Endometrial microvascular endothelial cells (primary cell): ENCODE data around the gene ZNF514. TPM values are rescaled to one million over a fixed set of nuclear protein-coding genes. Genes with fewer than 3 reads are reported as not detected.
"Not testable (repeated sequence)": the region's sequence is repeated elsewhere in the genome, so short reads cannot be mapped to it uniquely, and the experiment has no call there.

Experiments
- in situ Hi-C: cut with HindIII; loops from 2 replicates; pipeline ENCODE4 v1.10.0; 2017; ENCODE audit warnings: low sequenced_read_pairs, low pct_unique_long_range_greater_than_20kb; ENCODE audit errors: inconsistent ontology term
- total RNA-seq: library from RNA; depleted of rRNA; stranded (reverse); fragments of >200 nt; gene quantifications from one replicate; pipeline ENCODE4 v1.2.3, GENCODE V29; 2015; ENCODE audit errors: inconsistent ontology term

ZNF514 gene
- total RNA-seq: 16.5 TPM

DNA sequence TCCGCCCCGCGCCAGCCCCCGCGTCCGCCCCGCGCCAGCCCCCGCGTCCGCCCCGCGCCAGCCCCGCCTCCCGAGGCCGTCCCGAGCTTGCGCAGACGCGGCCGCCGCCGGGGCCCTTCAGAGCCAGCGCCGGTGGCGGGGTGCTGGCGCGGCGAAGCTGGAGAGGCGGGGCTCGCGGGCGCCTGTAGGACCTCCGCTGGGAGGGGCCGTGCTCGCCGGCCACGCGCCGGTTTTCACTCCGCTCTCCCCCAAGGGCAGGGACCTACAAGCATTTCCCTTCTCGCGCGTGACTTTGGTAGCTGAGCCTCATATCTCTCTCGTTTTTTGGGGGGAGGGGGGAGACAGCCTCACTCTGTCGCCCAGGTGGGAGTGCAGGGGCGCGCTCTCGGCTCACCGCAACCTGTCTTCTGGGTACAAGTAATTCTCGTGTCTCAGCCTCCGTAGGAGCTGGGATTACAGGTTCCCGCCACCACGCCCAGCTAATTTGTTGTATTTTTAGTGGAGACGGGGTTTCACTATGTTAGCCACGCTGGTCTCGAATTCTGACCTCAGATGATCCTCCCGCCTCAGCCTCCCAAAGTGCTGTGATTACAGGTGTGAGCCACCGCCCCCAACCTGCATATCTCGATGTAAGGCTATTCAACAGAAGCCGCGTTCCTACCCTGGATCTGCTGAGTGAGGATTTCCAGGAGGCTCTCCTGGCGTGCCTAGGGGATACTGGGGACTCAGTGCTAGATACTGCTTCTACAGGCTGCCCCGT lies at the start of gene ZNF514:
Gene ZNF514, minus strand, starts transcription at position 159 of the 760 bp plus-strand sequence. CDS start 6,595 bp downstream, outside the sequence.
- in situ Hi-C loops: no loop called here

- in situ Hi-C loops: no loop called here
These were observed 48.5 kb upstream of the ZNF514 start for GRCh38 chr2:95208106-95208505.

DNA sequence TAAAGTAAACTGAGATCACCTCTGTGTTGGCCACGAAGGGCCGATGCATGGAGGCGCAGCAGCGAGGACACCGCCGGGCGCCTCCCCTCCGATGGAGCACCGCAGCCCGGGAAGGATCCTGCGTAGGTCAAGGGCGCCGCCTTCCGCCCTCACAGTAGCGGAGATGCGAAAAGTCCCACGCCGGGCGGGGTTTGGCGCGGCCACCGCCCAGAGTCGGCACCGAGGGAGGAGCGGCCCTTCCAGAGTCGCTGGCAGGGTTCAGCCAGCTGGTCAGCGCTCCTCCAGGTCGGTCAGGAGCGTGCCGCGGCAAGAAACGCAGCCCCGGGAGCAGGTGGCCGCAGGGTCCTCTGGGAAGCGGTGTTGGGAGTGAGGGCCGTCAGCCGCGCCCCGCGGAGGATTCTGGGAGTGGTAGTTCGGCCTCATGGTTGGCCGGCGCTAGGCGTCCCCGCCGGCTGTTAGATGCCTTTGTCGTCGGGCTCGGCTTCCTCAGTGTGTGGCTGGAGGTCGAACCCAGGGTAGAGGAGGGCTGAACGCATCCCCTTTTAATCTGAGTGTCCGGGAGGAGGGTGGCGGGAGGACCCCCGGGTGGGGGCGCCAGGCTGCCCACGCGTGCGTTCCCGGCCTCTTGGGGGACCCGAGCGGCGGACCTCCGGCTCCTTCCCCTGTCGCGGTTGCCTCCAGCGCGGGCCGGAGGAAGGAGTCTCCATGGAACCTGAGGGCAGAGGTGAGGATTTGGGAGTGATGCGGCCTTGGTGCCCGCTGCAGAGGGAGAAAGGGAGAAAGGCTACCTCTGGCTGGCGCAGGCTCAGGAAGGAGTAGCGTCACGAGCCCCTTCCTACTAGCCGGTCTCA lies 47.7 kb upstream of the ZNF514 start, which contains the start of gene ZNF892:
Gene ZNF892, plus strand, starts transcription at position 411 of the 851 bp plus-strand sequence. Its CDS starts 295 bp downstream, at position 706.
- in situ Hi-C loops: no loop called here

DNA sequence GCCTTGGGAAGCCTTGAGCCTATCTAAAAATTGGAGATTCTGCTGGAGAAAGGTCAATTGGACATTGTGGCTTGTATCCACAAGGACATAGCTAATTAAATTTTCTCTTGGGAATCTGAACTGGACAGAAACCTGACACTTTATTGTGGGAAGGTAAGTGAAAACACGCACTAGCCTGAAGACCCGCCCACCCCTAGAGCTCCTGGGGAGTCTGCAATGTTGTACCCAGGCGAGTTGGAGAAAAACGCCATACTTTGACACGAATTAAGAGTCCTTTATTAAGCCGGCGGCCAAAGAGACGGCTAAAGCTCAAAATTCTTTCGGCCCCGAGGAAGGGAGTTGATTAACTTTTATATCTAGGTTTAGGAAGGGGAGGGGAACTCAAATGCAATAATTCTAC lies 46.4 kb upstream of the ZNF514 start:
- in situ Hi-C loops: no loop called here

DNA sequence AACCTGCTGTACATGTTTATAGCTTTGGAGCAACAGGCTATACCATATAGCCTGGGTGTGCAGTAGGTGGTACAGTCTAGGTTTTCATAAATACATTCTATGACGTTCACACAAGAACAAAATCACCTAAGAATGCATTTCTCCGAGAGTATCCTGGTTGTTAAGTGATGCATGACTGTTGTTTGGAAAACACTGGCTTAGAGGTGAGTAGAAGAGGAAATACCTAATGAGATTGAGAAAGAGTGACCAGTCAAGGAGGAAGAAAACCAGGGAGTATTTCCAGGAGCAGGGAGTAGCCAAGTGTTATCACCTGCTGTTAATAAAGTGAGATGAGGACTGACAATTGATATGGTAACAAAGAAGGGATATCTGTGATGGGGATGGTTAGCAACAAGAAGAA lies 44.7 kb upstream of the ZNF514 start:
- in situ Hi-C loops: no loop called here

DNA sequence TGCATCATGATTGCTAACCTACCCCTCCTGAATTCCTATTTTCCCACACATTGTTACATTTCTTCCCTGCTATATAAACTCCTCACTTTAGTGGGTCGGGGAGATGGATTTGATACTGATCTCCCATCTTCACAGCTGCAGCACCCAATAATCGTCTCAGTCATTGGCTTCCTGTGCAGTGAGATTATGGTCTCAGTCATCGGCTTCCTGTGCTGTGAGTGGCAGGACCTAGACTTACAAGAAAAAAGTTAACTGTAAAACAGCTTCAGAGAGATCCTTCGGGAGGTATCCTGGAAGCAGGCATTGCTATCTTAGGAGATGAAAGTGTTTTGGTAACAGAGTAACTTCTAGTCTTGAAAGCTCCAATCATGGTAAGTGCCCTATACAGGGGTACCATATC lies 44.3 kb upstream of the ZNF514 start:
- in situ Hi-C loops: no loop called here

- in situ Hi-C loops: not testable (repeated sequence)
These were observed 33.3 kb upstream of the ZNF514 start for GRCh38 chr2:95192956-95193355.

DNA sequence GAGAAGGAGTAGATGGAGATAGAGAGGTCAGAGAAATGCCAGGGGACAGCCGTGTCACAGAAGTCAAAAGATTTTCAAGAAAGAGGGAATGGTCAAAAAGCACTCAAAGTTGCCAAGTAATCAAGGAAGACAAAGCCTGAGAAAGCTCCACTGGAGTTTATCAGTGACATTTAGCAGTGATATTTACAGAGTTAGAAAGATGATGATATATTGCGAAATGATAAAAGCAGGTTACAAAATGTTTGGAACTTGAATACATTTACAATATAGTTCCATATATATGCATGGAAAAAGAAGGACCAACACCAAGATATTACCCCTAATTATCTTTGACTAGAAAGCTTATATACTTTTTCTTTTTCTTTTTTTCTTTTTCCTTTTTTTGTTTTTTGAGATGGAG lies 26.3 kb upstream of the ZNF514 start:
- in situ Hi-C loops: no loop called here

DNA sequence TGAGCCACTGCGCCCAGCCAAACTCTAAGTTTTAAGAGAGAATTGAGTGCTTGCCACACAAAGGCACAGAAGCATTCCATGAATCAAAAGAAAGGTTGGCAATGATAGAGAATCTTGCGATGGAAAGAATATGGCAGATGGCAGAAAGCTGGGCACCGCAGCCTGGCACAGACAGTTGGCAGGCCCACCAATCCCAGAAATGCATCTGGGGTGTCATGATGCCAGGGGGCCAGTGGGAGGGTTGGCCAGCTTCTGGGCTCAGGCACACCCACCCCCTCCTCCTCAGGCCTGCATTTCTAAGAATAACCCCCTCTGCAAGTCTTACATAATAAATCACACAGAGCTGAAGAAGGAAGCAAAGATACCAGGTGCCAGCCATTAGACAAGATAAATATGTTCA lies 25.5 kb upstream of the ZNF514 start:
- in situ Hi-C loops: no loop called here

DNA sequence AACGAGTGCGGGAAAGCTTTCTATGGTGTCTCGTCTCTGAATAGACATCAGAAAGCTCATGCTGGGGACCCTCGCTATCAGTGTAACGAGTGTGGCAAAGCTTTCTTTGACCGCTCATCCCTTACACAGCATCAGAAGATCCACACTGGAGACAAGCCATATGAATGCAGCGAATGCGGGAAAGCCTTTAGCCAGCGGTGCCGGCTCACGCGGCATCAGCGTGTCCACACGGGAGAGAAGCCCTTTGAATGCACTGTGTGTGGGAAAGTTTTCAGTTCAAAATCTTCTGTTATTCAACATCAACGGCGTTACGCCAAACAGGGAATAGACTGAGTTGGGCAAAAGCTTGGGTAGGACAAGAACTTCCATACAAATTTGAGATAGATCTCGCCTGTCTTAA lies 22.1 kb upstream of the ZNF514 start:
- in situ Hi-C loops: no loop called here

GRCh38 chr2:95179451-95179850 lies 19.8 kb upstream of the ZNF514 start:
- in situ Hi-C loops: no loop called here

DNA sequence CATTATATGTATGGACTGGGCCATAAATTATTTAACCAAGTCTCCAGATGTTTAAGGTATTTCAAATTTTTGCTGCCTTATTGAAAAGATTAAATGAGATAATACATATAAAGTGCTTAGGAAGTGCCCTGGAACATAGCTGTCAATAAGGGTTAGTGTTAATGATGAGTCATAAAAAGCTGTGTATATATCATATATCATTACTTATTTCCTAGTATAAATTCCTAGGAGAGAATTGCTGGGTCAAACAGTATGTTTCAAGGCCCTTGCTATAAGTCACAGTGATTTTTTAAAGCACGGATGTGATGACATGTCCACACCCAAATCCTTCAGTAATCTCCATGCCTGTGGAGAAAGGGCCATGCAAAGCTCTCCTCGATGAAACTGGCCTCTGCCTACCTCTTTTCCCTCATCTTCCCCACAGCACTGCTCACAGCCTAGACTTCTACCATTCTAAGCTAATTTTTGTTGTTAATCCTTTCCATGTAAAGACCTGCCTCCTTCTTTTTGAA lies 14.4 kb upstream of the ZNF514 start:
- in situ Hi-C loops: no loop called here

DNA sequence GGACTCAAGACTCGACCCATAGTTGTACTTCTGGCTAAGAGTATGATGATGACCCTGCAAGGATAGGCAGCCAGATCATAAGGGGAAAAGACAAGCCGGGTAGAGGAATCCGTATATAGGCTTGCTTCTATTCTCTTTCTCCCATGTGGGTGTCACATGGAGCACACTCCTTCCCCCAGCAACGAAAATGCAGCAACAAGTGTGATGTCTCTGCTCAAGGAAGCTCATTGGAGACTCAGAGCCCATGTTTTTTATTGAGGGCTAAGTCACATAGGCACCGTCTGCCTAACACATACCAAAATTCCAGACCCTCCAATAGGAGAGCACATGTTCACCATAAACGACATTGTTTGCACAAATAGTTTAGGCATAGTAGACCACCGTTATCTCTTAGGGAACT lies 12.3 kb upstream of the ZNF514 start:
- in situ Hi-C loops: no loop called here

DNA sequence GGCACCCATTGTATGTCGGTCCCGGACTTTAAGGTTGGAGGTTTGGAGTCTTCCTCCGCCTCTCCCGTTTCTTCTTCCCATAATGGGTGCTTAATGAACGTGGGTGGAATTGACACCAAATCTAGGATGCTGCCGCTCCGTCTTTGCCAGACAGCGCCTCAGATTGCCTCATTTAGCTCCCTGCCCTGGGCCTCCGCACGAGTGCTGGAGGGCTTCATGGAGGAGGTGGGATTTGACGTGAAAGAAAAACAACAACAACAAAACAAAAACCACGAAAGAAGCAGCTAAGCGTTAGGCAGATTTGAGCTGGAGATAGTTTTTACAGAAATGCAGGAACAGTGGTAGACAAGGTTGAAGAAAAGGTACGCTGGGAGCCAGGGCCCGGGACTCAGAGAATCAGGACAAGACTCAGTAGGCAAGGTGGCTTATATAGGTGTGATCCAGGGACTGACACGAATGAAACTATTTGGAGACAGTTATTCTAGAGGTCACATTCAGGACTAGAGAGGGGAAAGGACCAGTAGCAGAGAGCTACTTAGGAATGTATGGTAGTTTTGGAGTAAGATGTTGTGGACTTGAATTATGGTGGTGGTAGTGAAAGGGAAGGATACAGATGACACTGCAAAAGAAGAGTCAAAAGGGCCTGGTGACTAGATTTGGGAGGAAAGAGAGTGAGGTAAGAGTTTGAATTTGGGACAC lies 6.6 kb upstream of the ZNF514 start:
- in situ Hi-C loops: no loop called here

- in situ Hi-C loops: no loop called here
These were observed 5.9 kb upstream of the ZNF514 start, which contains the start of gene ZNF2 for GRCh38 chr2:95165371-95166064. ZNF2 (plus strand) TSS chr2:95165809; CDS start chr2:95176227, 10,418 bp downstream.

DNA sequence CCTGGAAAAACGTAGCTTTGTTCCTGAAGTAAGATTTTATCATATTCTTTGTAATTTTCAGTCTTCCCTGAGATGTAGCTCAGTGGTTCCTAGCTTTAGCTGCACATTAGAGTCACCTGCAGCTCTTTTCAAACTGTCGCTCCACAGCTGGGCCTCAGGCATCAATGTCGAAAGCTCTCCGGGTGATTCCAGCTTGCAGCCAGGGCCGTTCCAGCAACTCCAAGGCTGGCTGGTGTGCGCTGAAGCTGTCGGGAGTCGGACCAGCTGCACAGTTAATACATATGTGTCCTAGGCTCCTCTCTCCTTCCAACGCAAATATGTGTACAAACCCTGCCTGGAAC lies 5.4 kb upstream of the ZNF514 start:
- in situ Hi-C loops: no loop called here

- in situ Hi-C loops: no loop called here
These were observed 593 bp downstream of the ZNF514 start for GRCh38 chr2:95158891-95159619.

GRCh38 chr2:95158441-95158840 lies 1.2 kb downstream of the ZNF514 start:
- in situ Hi-C loops: no loop called here
